HCT116 (cell line): ENCODE data around the gene AASDH.

Experiments used
- CTCF ChIP-seq, 3 experiments: fragments of 200-600 bp in 1 of 3; sonication (generic) in 1 of 3; IDR thresholded peaks in 2 of 3; conservative IDR thresholded peaks in 1 of 3; 2 replicates each; pipeline ENCODE4 v1.5.1; 2012 to 2017; ENCODE audit warnings: low read depth in 2 of 3, low read length in 2 of 3, antibody characterized with exemption in 1 of 3, borderline replicate concordance in 1 of 3, control low read depth in 1 of 3, mild to moderate bottlenecking in 1 of 3, mixed read lengths in 1 of 3, mixed run types in 1 of 3, moderate library complexity in 1 of 3; ENCODE audit not compliant: insufficient read depth in 1 of 3
- EZH2 ChIP-seq: fragments of 200-600 bp; sonication (generic); IDR thresholded peaks from 2 replicates; pipeline ENCODE4 v1.6.1; 2017; ENCODE audit warnings: antibody characterized with exemption, mixed run types
- POLR2A ChIP-seq: IDR thresholded peaks from 2 replicates; pipeline ENCODE4 v1.7.0; 2011; ENCODE audit warnings: borderline replicate concordance; ENCODE audit not compliant: insufficient read depth, insufficient read length; ENCODE audit errors: extremely low read depth
- POLR2AphosphoS5 ChIP-seq: IDR thresholded peaks from 2 replicates; pipeline ENCODE4 v1.6.1; 2011; ENCODE audit warnings: mild to moderate bottlenecking, low read depth, low read length, moderate library complexity
- REST ChIP-seq: IDR thresholded peaks from 2 replicates; pipeline ENCODE4 v1.6.1; 2012; ENCODE audit warnings: low read depth
- SRF ChIP-seq: IDR thresholded peaks from 2 replicates; pipeline ENCODE4 v1.6.1; 2012; ENCODE audit warnings: low read depth
- YY1 ChIP-seq: IDR thresholded peaks from 2 replicates; pipeline ENCODE4 v1.6.1; 2011; ENCODE audit warnings: low read length, low read depth, moderate library complexity, mild to moderate bottlenecking; ENCODE audit not compliant: insufficient replicate concordance; ENCODE audit errors: extremely low read depth
- ZBTB33 ChIP-seq: IDR thresholded peaks from 2 replicates; pipeline ENCODE4 v1.6.1; 2011; ENCODE audit warnings: mild to moderate bottlenecking, low read length, moderate library complexity; ENCODE audit not compliant: insufficient replicate concordance; ENCODE audit errors: extremely low read depth
- ZFX ChIP-seq: fragments of 450-650 bp; IDR thresholded peaks from 2 replicates; pipeline ENCODE4 v1.6.1; 2017
- ZNF274 ChIP-seq: fragments of 200-500 bp; sonication (Bioruptor generic); IDR thresholded peaks from 2 replicates; pipeline ENCODE4 v1.6.1; 2014; ENCODE audit warnings: mild to moderate bottlenecking, low read depth, low read length, inconsistent platforms

DNA sequence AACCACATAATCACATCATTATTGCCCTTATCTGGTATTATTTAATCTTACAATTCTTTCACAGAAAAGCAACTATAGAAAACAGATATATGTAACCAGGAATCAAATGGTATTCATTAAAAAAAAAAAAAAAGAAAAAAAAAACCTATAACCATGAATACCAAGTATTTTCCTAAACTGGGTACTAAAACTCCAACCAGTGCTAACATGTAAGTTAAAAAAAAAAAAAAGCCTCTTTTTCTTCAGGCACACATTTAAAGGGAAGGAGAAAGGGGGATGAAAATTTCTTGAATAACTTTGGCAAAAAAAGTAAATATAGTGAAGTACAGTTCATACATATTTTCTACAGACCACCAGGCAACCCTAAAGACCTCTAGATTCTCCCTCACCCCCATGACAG is 46.0 kb upstream of the AASDH start:
- no peak for TF ChIP-seq SRF
- no peak for TF ChIP-seq YY1
- no peak for TF ChIP-seq ZNF274
- TF ChIP-seq POLR2A = no peak
- no peak for TF ChIP-seq CTCF (IDR thresholded peaks at IDR 0.05 in 2 of 3, conservative IDR thresholded peaks at IDR 0.05 in 1 of 3; ENCODE audit: borderline replicate concordance in 1 of 3, insufficient read depth in 1 of 3, low read depth in 2 of 3, low read length in 2 of 3)
- TF ChIP-seq REST = no peak
- no peak for TF ChIP-seq POLR2AphosphoS5
- TF ChIP-seq ZFX = no peak
- TF ChIP-seq EZH2 = no peak
- TF ChIP-seq ZBTB33 = no peak
